CD8-positive, alpha-beta memory T cell (primary cell): Measurements from ENCODE around the gene ZMYND10. TPM values are rescaled to one million over a fixed set of nuclear protein-coding genes. Genes with fewer than 3 reads are reported as not detected.

Experiments used
- CTCF ChIA-PET: fragments of 350-600 bp; sonication (Branson Sonifier 250); formaldehyde crosslinking; loops from one replicate; lab custom pipeline; 2021; ENCODE audit warnings: antibody characterized with exemption; lab: Charles Lee
- POLR2A ChIA-PET: fragments of 350-600 bp; sonication (Branson Sonifier 250); formaldehyde crosslinking; loops from one replicate; lab custom pipeline; 2021; ENCODE audit warnings: antibody characterized with exemption; lab: Charles Lee
- DNase-seq, 5 donors: peaks; one replicate each; pipeline versions ENCODE4 v3.0.0 to v3.0.0-alpha.2; 2020 to 2022; ENCODE audit warnings: mixed read lengths in 1 of 5
- H3K27ac ChIP-seq: one replicate; pipeline ENCODE4 v1.7.0; 2013; ENCODE audit warnings: low read depth, mild to moderate bottlenecking, low read length, moderate library complexity
- H3K27me3 ChIP-seq: 2 replicates; pipeline ENCODE4 v1.7.0; 2013; ENCODE audit warnings: low read length, mild to moderate bottlenecking; ENCODE audit not compliant: insufficient read depth, poor library complexity, severe bottlenecking
- H3K36me3 ChIP-seq: 2 replicates; pipeline ENCODE4 v1.7.0; 2013; ENCODE audit warnings: mild to moderate bottlenecking, low read length, moderate library complexity; ENCODE audit not compliant: insufficient read depth
- H3K4me1 ChIP-seq: 2 replicates; pipeline ENCODE4 v1.7.0; 2013; ENCODE audit warnings: mild to moderate bottlenecking, low read length, moderate library complexity; ENCODE audit not compliant: insufficient read depth
- H3K4me3 ChIP-seq: 2 replicates; pipeline ENCODE4 v1.7.0; 2013; ENCODE audit warnings: mild to moderate bottlenecking, low read length
- H3K9me3 ChIP-seq: 2 replicates; pipeline ENCODE4 v1.7.0; 2013; ENCODE audit warnings: mild to moderate bottlenecking, low read length
- H3K27ac Mint-ChIP-seq, 8 donors: one replicate each; pipeline ENCODE4 v1.8.0; 2020 to 2021; ENCODE audit warnings: mixed read lengths in 8 of 8, mild to moderate bottlenecking in 6 of 8, inconsistent platforms in 3 of 8, moderate library complexity in 3 of 8
- H3K27me3 Mint-ChIP-seq, 2 donors: one replicate each; pipeline ENCODE4 v1.8.0; 2020 to 2021; ENCODE audit warnings: mixed read lengths in 2 of 2, mild to moderate bottlenecking in 1 of 2, moderate library complexity in 1 of 2
- H3K36me3 Mint-ChIP-seq, 3 donors: one replicate each; pipeline ENCODE4 v1.8.0; 2020 to 2021; ENCODE audit warnings: mixed read lengths in 3 of 3, inconsistent platforms in 1 of 3, mild to moderate bottlenecking in 1 of 3
- H3K4me1 Mint-ChIP-seq, 3 donors: one replicate each; pipeline ENCODE4 v1.8.0; 2020 to 2021; ENCODE audit warnings: mixed read lengths in 3 of 3, inconsistent platforms in 1 of 3, mild to moderate bottlenecking in 1 of 3
- H3K4me3 Mint-ChIP-seq, 7 donors: one replicate each; pipeline ENCODE4 v1.8.0; 2020 to 2021; ENCODE audit warnings: mixed read lengths in 7 of 7, mild to moderate bottlenecking in 6 of 7, moderate library complexity in 4 of 7, inconsistent platforms in 2 of 7
- H3K9me3 Mint-ChIP-seq, 5 donors: one replicate each; pipeline ENCODE4 v1.8.0; 2020 to 2022; ENCODE audit warnings: mixed read lengths in 5 of 5, mild to moderate bottlenecking in 3 of 5, moderate library complexity in 2 of 5, inconsistent platforms in 1 of 5
- polyA plus RNA-seq: library from polyadenylated mRNA; unstranded; fragments of 300-500 nt; fragmentation: Illumina TruSeq; gene quantifications from one replicate; pipeline ENCODE4 v1.2.3, GENCODE V29; 2021
- total RNA-seq, 2 experiments: library from RNA; stranded (reverse); gene quantifications; one replicate each; pipeline ENCODE4 v1.2.3, GENCODE V29; 2021

ZMYND10 gene
- total and polyA plus RNA-seq, 3 experiments from 2014 or later = 0.97 to 1.3 (median 1.1) TPM

GRCh38 chr3:50385754-50386153 is 40.2 kb upstream of the ZMYND10 start:
- H3K27me3 ChIP-seq = no peaks in the 10 kb centered on the region
- H3K4me3 Mint-ChIP-seq = no peak overlapping the region
- H3K4me1 ChIP-seq = no peaks in the 10 kb centered on the region
- no peaks in the 10 kb centered on the region for H3K4me1 Mint-ChIP-seq
- H3K9me3 Mint-ChIP-seq = no peaks in the 10 kb centered on the region
- H3K9me3 ChIP-seq = no peaks in the 10 kb centered on the region
- CTCF ChIA-PET = no interaction called here
- no peak overlapping the region for H3K27ac ChIP-seq
- H3K27me3 Mint-ChIP-seq = no peaks in the 10 kb centered on the region
- H3K27ac Mint-ChIP-seq = peak overlapping the region in 2 of 8 donors; percentile 14 to 76
- H3K36me3 ChIP-seq = no peaks in the 10 kb centered on the region
- no peak for DNase-seq
- H3K4me3 ChIP-seq = no peak overlapping the region
- no peaks in the 10 kb centered on the region for H3K36me3 Mint-ChIP-seq
- POLR2A ChIA-PET = interaction anchor here (0.6 kb wide), 1 partner anchor 160 kb away, joined by 5 read pairs; no protein-coding TSS in a partner anchor

DNA sequence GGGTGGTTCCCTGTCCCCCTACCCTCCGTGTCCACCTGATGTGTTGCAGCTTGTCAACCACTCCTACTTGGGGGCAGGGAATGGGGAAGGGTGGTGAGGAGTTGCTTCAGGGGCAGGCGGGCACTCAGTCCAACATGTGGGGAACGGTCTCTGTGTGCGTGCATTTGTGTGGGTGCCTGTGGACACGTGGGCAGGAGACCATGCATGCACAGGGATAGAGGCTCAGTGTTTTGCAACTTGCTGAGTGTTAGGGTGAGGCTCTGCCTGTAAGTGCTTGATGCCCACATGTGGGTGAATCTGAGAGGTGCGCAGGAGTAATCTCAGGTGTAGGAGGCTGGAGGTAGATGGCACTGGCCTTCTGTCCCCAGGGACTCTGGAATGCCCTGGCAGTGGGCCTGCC is 38.2 kb upstream of the ZMYND10 start:
- H3K4me3 Mint-ChIP-seq = no peak overlapping the region

GRCh38 chr3:50382722-50383121 is 37.2 kb upstream of the ZMYND10 start:
- H3K9me3 Mint-ChIP-seq = no peaks in the 10 kb centered on the region
- no peak for DNase-seq
- Histone ChIP-seq H3K4me3 (no peak overlapping the region), H3K27me3 (no peaks in the 10 kb centered on the region), H3K9me3 (no peaks in the 10 kb centered on the region), H3K4me1 (no peaks in the 10 kb centered on the region), H3K27ac (no peak overlapping the region), H3K36me3 (no peaks in the 10 kb centered on the region)
- POLR2A ChIA-PET = no interaction called here
- CTCF ChIA-PET = interaction anchor here (1.2 kb wide), 1 partner anchor 17 kb away, joined by 4 read pairs; no protein-coding TSS in a partner anchor
- no peaks in the 10 kb centered on the region for H3K36me3 Mint-ChIP-seq
- H3K27ac Mint-ChIP-seq = peak overlapping the region in 1 of 8 donors; percentile 20
- no peaks in the 10 kb centered on the region for H3K4me1 Mint-ChIP-seq
- H3K4me3 Mint-ChIP-seq = no peak overlapping the region
- H3K27me3 Mint-ChIP-seq = no peaks in the 10 kb centered on the region

More for the DNA sequence above, 38.2 kb upstream of the ZMYND10 start:
- no peaks in the 10 kb centered on the region for H3K27me3 Mint-ChIP-seq
- ChIA-PET CTCF (interaction anchor here (1.2 kb wide), 1 partner anchor 18 kb away, joined by 4 read pairs; no protein-coding TSS in a partner anchor), POLR2A (no interaction called here)
- H3K36me3 Mint-ChIP-seq = no peaks in the 10 kb centered on the region
- no peak overlapping the region for H3K27ac ChIP-seq
- no peaks in the 10 kb centered on the region for H3K4me1 Mint-ChIP-seq
- H3K9me3 Mint-ChIP-seq = no peaks in the 10 kb centered on the region
- H3K4me3 ChIP-seq = no peak overlapping the region
- H3K9me3 ChIP-seq = no peaks in the 10 kb centered on the region
- peak overlapping the region in 2 of 8 donors; percentile 47 to 71 for H3K27ac Mint-ChIP-seq
- H3K27me3 ChIP-seq = no peaks in the 10 kb centered on the region
- no peaks in the 10 kb centered on the region for H3K4me1 ChIP-seq
- DNase-seq = no peak
- no peaks in the 10 kb centered on the region for H3K36me3 ChIP-seq

DNA sequence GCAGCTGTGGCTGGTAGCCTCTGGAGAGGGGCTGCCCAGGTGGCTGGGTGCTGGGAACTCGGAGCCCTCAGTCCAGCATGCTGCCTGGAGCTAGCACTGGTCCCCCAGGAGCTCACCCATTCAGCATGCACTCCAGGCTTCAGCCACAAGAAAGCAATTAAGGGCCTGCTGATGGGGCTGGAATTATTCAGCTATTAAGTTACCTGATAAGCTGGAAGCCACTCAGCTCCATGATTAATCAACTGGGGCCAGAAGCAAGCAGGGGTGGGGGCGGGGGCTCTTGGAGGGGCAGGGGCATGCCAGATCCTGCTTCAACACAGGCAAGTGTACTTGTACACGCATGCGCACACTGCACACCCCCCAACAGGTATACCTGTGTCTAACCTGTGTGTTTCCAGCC is 35.9 kb upstream of the ZMYND10 start:
- POLR2A ChIA-PET = no interaction called here
- CTCF ChIA-PET = no interaction called here
- Mint-ChIP-seq H3K36me3 (no peaks in the 10 kb centered on the region), H3K4me3 (no peak overlapping the region), H3K27me3 (no peaks in the 10 kb centered on the region), H3K27ac (peak overlapping the region in 1 of 8 donors; percentile 12), H3K9me3 (no peaks in the 10 kb centered on the region), H3K4me1 (no peaks in the 10 kb centered on the region)
- Histone ChIP-seq H3K27me3 (no peaks in the 10 kb centered on the region), H3K4me1 (no peaks in the 10 kb centered on the region), H3K36me3 (no peaks in the 10 kb centered on the region), H3K9me3 (no peaks in the 10 kb centered on the region), H3K4me3 (no peak overlapping the region), H3K27ac (no peak overlapping the region)
- DNase-seq = no peak

- Mint-ChIP-seq H3K27me3 (no peaks in the 10 kb centered on the region), H3K9me3 (no peaks in the 10 kb centered on the region), H3K4me1 (peaks cover 0 to 1% (median 0%) of the 10 kb centered on the region in 3 donors), H3K4me3 (no peak overlapping the region), H3K27ac (no peak overlapping the region), H3K36me3 (no peaks in the 10 kb centered on the region)
- DNase-seq = no peak
- Histone ChIP-seq H3K27ac (no peak overlapping the region), H3K9me3 (no peaks in the 10 kb centered on the region), H3K4me1 (no peaks in the 10 kb centered on the region), H3K4me3 (no peak overlapping the region), H3K27me3 (no peaks in the 10 kb centered on the region), H3K36me3 (no peaks in the 10 kb centered on the region)
- POLR2A ChIA-PET = no interaction called here
- CTCF ChIA-PET = no interaction called here
Observed at GRCh38 chr3:50380405-50381085, 35.0 kb upstream of the ZMYND10 start.

DNA sequence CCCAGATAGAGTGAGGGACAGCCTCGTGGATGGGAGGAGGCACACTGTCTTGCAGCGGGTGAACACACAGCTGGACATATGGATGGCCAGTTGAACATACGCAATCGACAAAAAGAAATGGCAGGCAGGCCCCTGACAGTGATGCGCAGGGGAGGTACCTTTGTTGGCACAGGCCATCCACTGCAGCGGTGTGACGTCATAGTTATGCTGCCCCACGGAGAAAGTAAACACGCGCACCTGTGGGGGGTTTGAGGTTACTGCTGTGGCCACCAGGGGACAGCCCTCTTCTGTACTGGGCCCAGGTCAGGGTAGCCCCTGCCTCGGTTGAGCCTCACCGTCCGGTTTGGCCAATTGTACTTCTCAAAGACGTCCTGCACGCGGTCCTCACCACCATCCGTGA is 33.2 kb upstream of the ZMYND10 start:
- no peak overlapping the region for H3K4me3 Mint-ChIP-seq
- no peak overlapping the region for H3K27ac Mint-ChIP-seq
- peaks cover 0 to 1% (median 0%) of the 10 kb centered on the region in 3 donors for H3K4me1 Mint-ChIP-seq
- H3K36me3 Mint-ChIP-seq = no peaks in the 10 kb centered on the region
- no peaks in the 10 kb centered on the region for H3K9me3 Mint-ChIP-seq
- Histone ChIP-seq H3K36me3 (no peaks in the 10 kb centered on the region), H3K4me3 (no peak overlapping the region), H3K27ac (no peak overlapping the region), H3K9me3 (no peaks in the 10 kb centered on the region), H3K4me1 (no peaks in the 10 kb centered on the region), H3K27me3 (no peaks in the 10 kb centered on the region)
- DNase-seq = no peak
- ChIA-PET POLR2A (no interaction called here), CTCF (no interaction called here)
- H3K27me3 Mint-ChIP-seq = no peaks in the 10 kb centered on the region

DNA sequence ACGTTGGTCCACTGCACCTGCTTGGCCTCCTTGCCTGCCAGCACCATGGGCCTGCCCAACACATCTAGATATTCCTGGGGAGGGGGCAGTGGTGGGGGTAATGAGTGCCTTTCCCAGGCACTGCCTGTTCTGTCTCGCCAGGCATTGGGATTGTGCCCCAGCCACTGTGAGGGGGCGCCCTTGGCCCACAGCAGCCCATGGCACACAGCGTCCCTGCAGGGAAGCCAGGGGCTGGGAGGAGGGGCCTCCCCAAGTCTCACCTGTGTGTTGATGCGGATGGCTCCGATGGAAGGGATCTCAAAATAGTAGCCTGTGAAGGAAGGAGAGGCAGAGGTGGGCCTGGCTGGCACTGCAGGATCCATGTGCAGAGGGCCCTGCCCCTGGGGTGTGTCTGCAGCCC is 32.5 kb upstream of the ZMYND10 start:
- Mint-ChIP-seq H3K4me3 (no peak overlapping the region), H3K36me3 (no peaks in the 10 kb centered on the region), H3K4me1 (peaks cover 0 to 1% (median 0%) of the 10 kb centered on the region in 3 donors), H3K9me3 (no peaks in the 10 kb centered on the region), H3K27ac (peak overlapping the region in 1 of 8 donors; percentile 91), H3K27me3 (no peaks in the 10 kb centered on the region)
- Histone ChIP-seq H3K4me3 (no peak overlapping the region), H3K27ac (no peak overlapping the region), H3K27me3 (no peaks in the 10 kb centered on the region), H3K36me3 (no peaks in the 10 kb centered on the region), H3K4me1 (no peaks in the 10 kb centered on the region), H3K9me3 (no peaks in the 10 kb centered on the region)
- DNase-seq = no peak
- POLR2A ChIA-PET = no interaction called here
- CTCF ChIA-PET = no interaction called here

GRCh38 chr3:50375258-50375931 is 29.9 kb upstream of the ZMYND10 start:
- no peaks in the 10 kb centered on the region for H3K36me3 Mint-ChIP-seq
- CTCF ChIA-PET = no interaction called here
- Histone ChIP-seq H3K4me1 (no peaks in the 10 kb centered on the region), H3K27ac (no peak overlapping the region), H3K4me3 (no peak overlapping the region), H3K9me3 (no peaks in the 10 kb centered on the region), H3K27me3 (no peaks in the 10 kb centered on the region), H3K36me3 (no peaks in the 10 kb centered on the region)
- no peaks in the 10 kb centered on the region for H3K27me3 Mint-ChIP-seq
- no peak overlapping the region for H3K4me3 Mint-ChIP-seq
- H3K4me1 Mint-ChIP-seq = peaks cover 0 to 1% (median 0%) of the 10 kb centered on the region in 3 donors
- H3K9me3 Mint-ChIP-seq = no peaks in the 10 kb centered on the region
- POLR2A ChIA-PET = no interaction called here
- DNase-seq = no peak
- H3K27ac Mint-ChIP-seq = peak overlapping the region in 1 of 8 donors; percentile 81
